ENCODE results near the gene RALB. TPM values are rescaled to one million over a fixed set of nuclear protein-coding genes. Genes with fewer than 3 reads are reported as not detected.

The RALB gene
- total RNA-seq, 6 donors from 2014 or later = 23.0 to 85.8 (median 46.5) TPM

GRCh38 chr2:120322329-120322728 is 69.7 kb downstream of the RALB start:
- no peaks in the 10 kb centered on the region for H3K27me3 ChIP-seq
- TF ChIP-seq EP300 (IDR thresholded peaks at IDR 0.05) (no peak), CTCF (IDR thresholded peaks at IDR 0.05) (no peak), POLR2A (IDR thresholded peaks at IDR 0.05) (no peak), POLR2AphosphoS5 (IDR thresholded peaks at IDR 0.05) (no peak)
- DNase-seq (no peak), ATAC-seq (ENCODE audit: low FRiP score in 2 of 2) (no peak)
- H3K36me3 ChIP-seq = no peaks in the 10 kb centered on the region
- H3K4me1 ChIP-seq = peaks cover 7 to 14% (median 10%) of the 10 kb centered on the region in 4 donors
- WGBS, 2 donors = 95 to 100% methylated on average over 7 of the region's 7 CpGs
- no peak overlapping the region for H3K27ac ChIP-seq
- no peak overlapping the region for H3K4me3 ChIP-seq
- no peaks in the 10 kb centered on the region for H3K9me3 ChIP-seq

- TF ChIP-seq POLR2A (IDR thresholded peaks at IDR 0.05) (no peak), EP300 (IDR thresholded peaks at IDR 0.05) (no peak), POLR2AphosphoS5 (IDR thresholded peaks at IDR 0.05) (no peak), CTCF (IDR thresholded peaks at IDR 0.05) (no peak)
- no peak overlapping the region for H3K4me3 ChIP-seq
- no peak for DNase-seq
- H3K36me3 ChIP-seq = no peaks in the 10 kb centered on the region
- H3K9me3 ChIP-seq = no peaks in the 10 kb centered on the region
- peak; percentile 37 to 86 for ATAC-seq (ENCODE audit: low FRiP score in 2 of 2)
- H3K27ac ChIP-seq = no peak overlapping the region
- H3K4me1 ChIP-seq = peaks cover 7 to 14% (median 10%) of the 10 kb centered on the region in 4 donors
- 73 to 74% methylated on average over 10 of the region's 10 CpGs for WGBS, 2 donors
- no peaks in the 10 kb centered on the region for H3K27me3 ChIP-seq
Measured at GRCh38 chr2:120323214-120323613, 70.6 kb downstream of the RALB start.

- WGBS, 2 donors = 76 to 87% methylated on average over 9 to 10 of the region's 10 CpGs
- H3K36me3 ChIP-seq = no peaks in the 10 kb centered on the region
- H3K4me1 ChIP-seq = peaks cover 4 to 13% (median 9%) of the 10 kb centered on the region in 4 donors
- ATAC-seq (ENCODE audit: low FRiP score in 2 of 2) (no peak), DNase-seq (no peak)
- TF ChIP-seq POLR2AphosphoS5 (IDR thresholded peaks at IDR 0.05) = no peak
- no peak for TF ChIP-seq CTCF (IDR thresholded peaks at IDR 0.05)
- no peak for TF ChIP-seq EP300 (IDR thresholded peaks at IDR 0.05)
- TF ChIP-seq POLR2A (IDR thresholded peaks at IDR 0.05) = no peak
- no peaks in the 10 kb centered on the region for H3K27me3 ChIP-seq
- H3K4me3 ChIP-seq = no peak overlapping the region
- no peak overlapping the region for H3K27ac ChIP-seq
- H3K9me3 ChIP-seq = no peaks in the 10 kb centered on the region
Measured at GRCh38 chr2:120323807-120324399, 71.3 kb downstream of the RALB start.

- Histone ChIP-seq H3K27ac (no peak overlapping the region), H3K4me1 (peaks cover 0 to 5% (median 0%) of the 10 kb centered on the region in 4 donors), H3K9me3 (no peaks in the 10 kb centered on the region), H3K4me3 (no peak overlapping the region), H3K27me3 (no peaks in the 10 kb centered on the region), H3K36me3 (no peaks in the 10 kb centered on the region)
- no peak for DNase-seq
- TF ChIP-seq POLR2AphosphoS5 (IDR thresholded peaks at IDR 0.05) = no peak
- TF ChIP-seq EP300 (IDR thresholded peaks at IDR 0.05) = no peak
- no peak for TF ChIP-seq POLR2A (IDR thresholded peaks at IDR 0.05)
- TF ChIP-seq CTCF (IDR thresholded peaks at IDR 0.05) = no peak
- WGBS, 2 donors = 75 to 98% methylated on average over 2 to 7 of the region's 7 CpGs
- ATAC-seq (ENCODE audit: low FRiP score in 2 of 2) = no peak
Measured at GRCh38 chr2:120324933-120325332, 72.3 kb downstream of the RALB start.

GRCh38 chr2:120326066-120326465 is 73.4 kb downstream of the RALB start:
- ATAC-seq (ENCODE audit: low FRiP score in 2 of 2) (no peak), DNase-seq (no peak)
- Histone ChIP-seq H3K4me1 (no peaks in the 10 kb centered on the region), H3K27me3 (no peaks in the 10 kb centered on the region), H3K9me3 (no peaks in the 10 kb centered on the region), H3K36me3 (no peaks in the 10 kb centered on the region), H3K27ac (no peak overlapping the region), H3K4me3 (no peak overlapping the region)
- TF ChIP-seq POLR2AphosphoS5 (IDR thresholded peaks at IDR 0.05) = no peak
- no peak for TF ChIP-seq EP300 (IDR thresholded peaks at IDR 0.05)
- TF ChIP-seq CTCF (IDR thresholded peaks at IDR 0.05) = no peak
- TF ChIP-seq POLR2A (IDR thresholded peaks at IDR 0.05) = no peak
- 70 to 85% methylated on average over 9 of the region's 9 CpGs for WGBS, 2 donors

Measured in upper lobe of left lung (tissue), 6 donors.